MM.1S (cell line): ENCODE measurements around the gene SNX15.

Experiments used
- DNase-seq: peaks from one replicate; pipeline ENCODE4 v3.0.0-alpha.2; 2015
- H2AFZ ChIP-seq: fragments of 300-600 bp; sonication (generic); 2 replicates; pipeline ENCODE4 v1.6.0; 2016; ENCODE audit warnings: antibody characterized with exemption, low read length
- H3F3A ChIP-seq: fragments of 300-600 bp; sonication (generic); 2 replicates; pipeline ENCODE4 v1.6.1; 2016; ENCODE audit warnings: mild to moderate bottlenecking, antibody characterized with exemption, low read length, moderate library complexity, mixed read lengths; ENCODE audit not compliant: insufficient read depth
- H3K27ac ChIP-seq: fragments of 300-600 bp; sonication (generic); 2 replicates; pipeline ENCODE4 v1.5.1; 2016; ENCODE audit warnings: mild to moderate bottlenecking, low read length
- H3K27me3 ChIP-seq: fragments of 300-600 bp; sonication (generic); replicated peaks from 2 replicates; pipeline ENCODE4 v1.6.0; 2016; ENCODE audit warnings: low read length; ENCODE audit not compliant: insufficient read depth
- H3K36me3 ChIP-seq: fragments of 300-600 bp; sonication (generic); replicated peaks from 2 replicates; pipeline ENCODE4 v1.6.1; 2016; ENCODE audit warnings: mild to moderate bottlenecking, low read length, mixed read lengths; ENCODE audit not compliant: insufficient read depth
- H3K4me1 ChIP-seq: fragments of 300-600 bp; sonication (generic); 2 replicates; pipeline ENCODE4 v1.6.1; 2016; ENCODE audit warnings: low read length, mixed read lengths
- H3K4me2 ChIP-seq: fragments of 300-600 bp; sonication (generic); 2 replicates; pipeline ENCODE4 v1.6.0; 2016; ENCODE audit warnings: low read depth, low read length
- H3K4me3 ChIP-seq: fragments of 300-600 bp; sonication (generic); 2 replicates; pipeline ENCODE4 v1.5.1; 2016; ENCODE audit warnings: low read length, mixed read lengths
- H3K79me2 ChIP-seq: fragments of 300-600 bp; sonication (generic); 2 replicates; pipeline ENCODE4 v1.6.1; 2016; ENCODE audit warnings: mixed run types, low read length, mixed read lengths
- H3K9ac ChIP-seq: fragments of 300-600 bp; sonication (generic); 2 replicates; pipeline ENCODE4 v1.6.1; 2016; ENCODE audit warnings: low read length, mixed read lengths
- H3K9me2 ChIP-seq: fragments of 300-600 bp; sonication (generic); replicated peaks from 2 replicates; pipeline ENCODE4 v1.6.1; 2016; ENCODE audit warnings: mild to moderate bottlenecking, low read length, mixed read lengths; ENCODE audit not compliant: insufficient read depth
- H3K9me3 ChIP-seq: fragments of 300-600 bp; sonication (generic); replicated peaks from 2 replicates; pipeline ENCODE4 v1.6.1; 2016; ENCODE audit warnings: mild to moderate bottlenecking, low read length, mixed read lengths; ENCODE audit not compliant: insufficient read depth
- H4K20me1 ChIP-seq: fragments of 300-600 bp; sonication (generic); 2 replicates; pipeline ENCODE4 v1.6.1; 2016; ENCODE audit warnings: mild to moderate bottlenecking, low read length, moderate library complexity, mixed read lengths; ENCODE audit not compliant: insufficient read depth
- CTCF ChIP-seq: fragments of 300-600 bp; sonication (generic); IDR thresholded peaks from 2 replicates; pipeline ENCODE4 v1.5.1; 2016; ENCODE audit warnings: antibody characterized with exemption, low read length, mixed read lengths
- EZH2 ChIP-seq: fragments of 300-600 bp; sonication (generic); optimal IDR thresholded peaks from 2 replicates; pipeline ENCODE3; 2017; ENCODE audit warnings: low read depth, mild to moderate bottlenecking, antibody characterized with exemption, low read length, mixed read lengths
- EZH2phosphoT487 ChIP-seq: fragments of 300-600 bp; sonication (generic); IDR thresholded peaks from 2 replicates; pipeline ENCODE4 v1.6.1; 2018; ENCODE audit warnings: antibody characterized with exemption, low read length

The SNX15 gene

GRCh38 chr11:65059959-65060824, 33.0 kb downstream of the SNX15 start:
- no peak overlapping the region for H3K4me3 ChIP-seq
- no peak overlapping the region for H3K27ac ChIP-seq
- TF ChIP-seq CTCF (no peak), EZH2 (no peak), EZH2phosphoT487 (no peak)
- no peaks in the 10 kb centered on the region for H3K9me2 ChIP-seq
- peaks cover 11% of the 10 kb centered on the region for H3F3A ChIP-seq
- H2AFZ ChIP-seq = no peak overlapping the region
- H3K9me3 ChIP-seq = no peaks in the 10 kb centered on the region
- no peaks in the 10 kb centered on the region for H3K36me3 ChIP-seq
- H3K9ac ChIP-seq = no peak overlapping the region
- H3K79me2 ChIP-seq = no peaks in the 10 kb centered on the region
- H3K27me3 ChIP-seq = no peaks in the 10 kb centered on the region
- DNase-seq = no peak
- H3K4me1 ChIP-seq = peaks cover 21% of the 10 kb centered on the region
- H3K4me2 ChIP-seq = peak overlapping the region; percentile 60; the same call in 1 of the 2 replicates
- H4K20me1 ChIP-seq = no peaks in the 10 kb centered on the region

- Histone ChIP-seq H3K4me1 (peaks cover 17% of the 10 kb centered on the region), H3K9ac (no peak overlapping the region), H3K79me2 (no peaks in the 10 kb centered on the region), H3K9me2 (no peaks in the 10 kb centered on the region), H3K27me3 (no peaks in the 10 kb centered on the region), H3K36me3 (no peaks in the 10 kb centered on the region), H2AFZ (no peak overlapping the region), H3K4me3 (no peak overlapping the region), H3F3A (peaks cover 5% of the 10 kb centered on the region; the same call in 1 of the 2 replicates), H4K20me1 (no peaks in the 10 kb centered on the region), H3K27ac (no peak overlapping the region), H3K4me2 (peak overlapping the region; percentile 60; the same call in 1 of the 2 replicates), H3K9me3 (no peaks in the 10 kb centered on the region)
- TF ChIP-seq CTCF (0 out of 2 replicates have a peak, but pooled peaks have one; percentile 4), EZH2phosphoT487 (no peak)
- DNase-seq = no peak
Observed at GRCh38 chr11:65060913-65061408, 33.7 kb downstream of the SNX15 start.

GRCh38 chr11:65063532-65063931, 36.3 kb downstream of the SNX15 start:
- H3K9ac ChIP-seq = no peak overlapping the region
- H3K27me3 ChIP-seq = no peaks in the 10 kb centered on the region
- H3K27ac ChIP-seq = no peak overlapping the region
- peaks cover 5% of the 10 kb centered on the region; the same call in 1 of the 2 replicates for H3F3A ChIP-seq
- no peak for TF ChIP-seq EZH2
- TF ChIP-seq CTCF = no peak
- no peak for TF ChIP-seq EZH2phosphoT487
- H2AFZ ChIP-seq = no peak overlapping the region
- no peak overlapping the region for H3K4me3 ChIP-seq
- H3K4me1 ChIP-seq = peaks cover 17% of the 10 kb centered on the region
- H3K9me3 ChIP-seq = no peaks in the 10 kb centered on the region
- no peaks in the 10 kb centered on the region for H4K20me1 ChIP-seq
- H3K4me2 ChIP-seq = no peak overlapping the region
- DNase-seq = no peak
- H3K36me3 ChIP-seq = no peaks in the 10 kb centered on the region
- no peaks in the 10 kb centered on the region for H3K9me2 ChIP-seq
- no peaks in the 10 kb centered on the region for H3K79me2 ChIP-seq
